Keratinocyte (primary cell): ENCODE results near the gene KCNG3.

Source experiments
- EZH2 ChIP-seq: IDR thresholded peaks from one replicate; pipeline ENCODE4 v1.6.1; 2012; ENCODE audit warnings: inconsistent platforms, mild to moderate bottlenecking, low read length, moderate library complexity
- TF ChIP-seq, protein P1 (sequence below), 3 experiments: IDR thresholded peaks in 1 of 3; conservative IDR thresholded peaks in 1 of 3; optimal IDR thresholded peaks in 1 of 3; 2 replicates in 2 of 3; 3 replicates in 1 of 3; pipeline versions ENCODE3 to v1.5.1; 2011; ENCODE audit warnings: low read length in 3 of 3, mild to moderate bottlenecking in 3 of 3, moderate library complexity in 2 of 3, control low read depth in 1 of 3, inconsistent platforms in 1 of 3; ENCODE audit not compliant: insufficient read depth in 2 of 3; ENCODE audit errors: extremely low read depth in 1 of 3

DNA sequence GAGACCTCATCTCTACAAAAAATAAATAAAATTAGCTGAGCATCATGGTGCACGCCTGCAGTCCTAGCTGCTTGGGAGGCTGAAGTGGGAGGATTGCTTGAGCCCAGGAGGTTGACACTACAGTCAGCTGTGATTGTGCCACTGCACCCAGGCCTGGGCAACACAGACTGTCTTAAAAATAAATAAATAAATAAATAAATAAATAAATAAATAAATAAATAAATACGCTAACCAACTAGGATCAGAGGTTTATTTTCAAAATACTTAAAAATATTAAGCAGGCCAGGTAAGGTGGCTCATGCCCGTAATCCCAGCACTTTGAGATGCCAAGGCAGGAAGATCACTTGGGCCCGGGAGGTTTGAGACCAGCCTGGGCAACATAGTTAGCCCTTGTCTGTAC lies 63.6 kb downstream of the KCNG3 start:
- TF ChIP-seq, protein P1, sequence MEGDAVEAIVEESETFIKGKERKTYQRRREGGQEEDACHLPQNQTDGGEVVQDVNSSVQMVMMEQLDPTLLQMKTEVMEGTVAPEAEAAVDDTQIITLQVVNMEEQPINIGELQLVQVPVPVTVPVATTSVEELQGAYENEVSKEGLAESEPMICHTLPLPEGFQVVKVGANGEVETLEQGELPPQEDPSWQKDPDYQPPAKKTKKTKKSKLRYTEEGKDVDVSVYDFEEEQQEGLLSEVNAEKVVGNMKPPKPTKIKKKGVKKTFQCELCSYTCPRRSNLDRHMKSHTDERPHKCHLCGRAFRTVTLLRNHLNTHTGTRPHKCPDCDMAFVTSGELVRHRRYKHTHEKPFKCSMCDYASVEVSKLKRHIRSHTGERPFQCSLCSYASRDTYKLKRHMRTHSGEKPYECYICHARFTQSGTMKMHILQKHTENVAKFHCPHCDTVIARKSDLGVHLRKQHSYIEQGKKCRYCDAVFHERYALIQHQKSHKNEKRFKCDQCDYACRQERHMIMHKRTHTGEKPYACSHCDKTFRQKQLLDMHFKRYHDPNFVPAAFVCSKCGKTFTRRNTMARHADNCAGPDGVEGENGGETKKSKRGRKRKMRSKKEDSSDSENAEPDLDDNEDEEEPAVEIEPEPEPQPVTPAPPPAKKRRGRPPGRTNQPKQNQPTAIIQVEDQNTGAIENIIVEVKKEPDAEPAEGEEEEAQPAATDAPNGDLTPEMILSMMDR (optimal IDR thresholded peaks at IDR 0.05 in 1 of 3, IDR thresholded peaks at IDR 0.05 in 1 of 3, conservative IDR thresholded peaks at IDR 0.05 in 1 of 3; ENCODE audit: extremely low read depth in 1 of 3, insufficient read depth in 2 of 3, low read length in 3 of 3), result no peak
- TF ChIP-seq EZH2, result no peak
